Fibroblast of upper back skin (primary cell): ENCODE measurements around the gene MECR.

Experiments
- DNase-seq: peaks from one replicate; pipeline ENCODE4 v3.0.0-alpha.2; 2013

MECR gene

GRCh38 chr1:29197993-29198392 lies 32.7 kb downstream of the MECR start:
- no peak for DNase-seq

- peak; percentile 32 for DNase-seq
These were observed 33.2 kb downstream of the MECR start for GRCh38 chr1:29197590-29197924.

- peak; percentile 91 for DNase-seq
These were observed 33.7 kb downstream of the MECR start for GRCh38 chr1:29196863-29197589.

GRCh38 chr1:29195881-29196291 lies 34.8 kb downstream of the MECR start:
- no peak for DNase-seq

- DNase-seq: no peak
These were observed 36.8 kb downstream of the MECR start for GRCh38 chr1:29193879-29194455.

- DNase-seq: no peak
These were observed 40.0 kb downstream of the MECR start for GRCh38 chr1:29190718-29191117.

- no peak for DNase-seq
These were observed 44.0 kb downstream of the MECR start for GRCh38 chr1:29186707-29187106.

- no peak for DNase-seq
These were observed 44.5 kb downstream of the MECR start for GRCh38 chr1:29186252-29186651.

GRCh38 chr1:29183287-29183686 lies 47.4 kb downstream of the MECR start:
- DNase-seq: no peak

- peak; percentile 98 for DNase-seq
These were observed 49.1 kb downstream of the MECR start, which contains the start of gene SRSF4 for GRCh38 chr1:29181413-29182225. SRSF4 (minus strand) TSS chr1:29181900; CDS start chr1:29181752, 148 bp downstream.

- peak; percentile 13 for DNase-seq
These were observed 50.0 kb downstream of the MECR start for GRCh38 chr1:29180497-29181412.

GRCh38 chr1:29179641-29180184 lies 51.0 kb downstream of the MECR start:
- DNase-seq: no peak

- DNase-seq: no peak
These were observed 53.6 kb downstream of the MECR start for GRCh38 chr1:29177022-29177705.

GRCh38 chr1:29176576-29176975 lies 54.2 kb downstream of the MECR start:
- DNase-seq: peak; percentile 53

GRCh38 chr1:29172415-29172939 lies 58.3 kb downstream of the MECR start:
- no peak for DNase-seq

GRCh38 chr1:29171521-29171920 lies 59.2 kb downstream of the MECR start:
- no peak for DNase-seq

GRCh38 chr1:29171089-29171488 lies 59.6 kb downstream of the MECR start:
- peak; percentile 61 for DNase-seq

- no peak for DNase-seq
These were observed 60.8 kb downstream of the MECR start for GRCh38 chr1:29169976-29170375.

GRCh38 chr1:29167904-29168303 lies 62.8 kb downstream of the MECR start:
- no peak for DNase-seq

- DNase-seq: no peak
These were observed 64.3 kb downstream of the MECR start for GRCh38 chr1:29166291-29166878.

GRCh38 chr1:29164588-29164987 lies 66.1 kb downstream of the MECR start:
- no peak for DNase-seq
